Hepatocyte (in vitro differentiated cells): ENCODE measurements around the gene CRB3. TPM values are rescaled to one million over a fixed set of nuclear protein-coding genes. Genes with fewer than 3 reads are reported as not detected.

Experiments used
- DNase-seq: peaks from one replicate; pipeline ENCODE4 v3.0.0-alpha.2; 2016; ENCODE audit warnings: low spot score
- H2AFZ ChIP-seq: fragments of 200-600 bp; sonication (generic); 2 replicates; pipeline ENCODE4 v1.6.0; 2016; ENCODE audit warnings: antibody characterized with exemption, mild to moderate bottlenecking
- H3K27ac ChIP-seq: fragments of 200-600 bp; sonication (generic); 2 replicates; pipeline ENCODE4 v1.5.1; 2016; ENCODE audit warnings: mild to moderate bottlenecking
- H3K27me3 ChIP-seq: fragments of 200-600 bp; sonication (generic); 2 replicates; pipeline ENCODE4 v1.6.1; 2016
- H3K36me3 ChIP-seq: fragments of 200-600 bp; sonication (generic); replicated peaks from 2 replicates; pipeline ENCODE4 v1.5.1; 2016; ENCODE audit warnings: low read depth; ENCODE audit not compliant: insufficient read depth
- H3K4me1 ChIP-seq: fragments of 200-600 bp; sonication (generic); 2 replicates; pipeline ENCODE4 v1.5.1; 2016; ENCODE audit warnings: mild to moderate bottlenecking, moderate library complexity; ENCODE audit not compliant: insufficient read depth
- H3K4me2 ChIP-seq: fragments of 200-600 bp; sonication (generic); 2 replicates; pipeline ENCODE4 v1.6.0; 2016
- H3K4me3 ChIP-seq: fragments of 200-600 bp; sonication (generic); 2 replicates; pipeline ENCODE4 v1.5.1; 2016; ENCODE audit warnings: mild to moderate bottlenecking
- H3K79me2 ChIP-seq: fragments of 200-600 bp; sonication (generic); 2 replicates; pipeline ENCODE4 v1.6.0; 2017; ENCODE audit warnings: mild to moderate bottlenecking
- H3K9me2 ChIP-seq: fragments of 200-600 bp; sonication (generic); replicated peaks from 2 replicates; pipeline ENCODE4 v1.6.0; 2017; ENCODE audit warnings: mild to moderate bottlenecking; ENCODE audit not compliant: insufficient read depth
- H3K9me3 ChIP-seq: fragments of 200-600 bp; sonication (generic); 2 replicates; pipeline ENCODE4 v1.5.1; 2016; ENCODE audit warnings: low read depth, mild to moderate bottlenecking
- H4K20me1 ChIP-seq: fragments of 200-600 bp; sonication (generic); 2 replicates; pipeline ENCODE4 v1.6.0; 2016; ENCODE audit warnings: mild to moderate bottlenecking; ENCODE audit not compliant: insufficient read depth, poor library complexity, severe bottlenecking
- CTCF ChIP-seq: fragments of 200-600 bp; sonication (generic); IDR thresholded peaks from 2 replicates; pipeline ENCODE4 v1.5.1; 2016; ENCODE audit warnings: antibody characterized with exemption, mild to moderate bottlenecking; ENCODE audit not compliant: poor library complexity
- EZH2 ChIP-seq: fragments of 200-600 bp; sonication (generic); IDR thresholded peaks from 2 replicates; pipeline ENCODE4 v1.6.1; 2016; ENCODE audit warnings: antibody characterized with exemption, mild to moderate bottlenecking, borderline replicate concordance
- EZH2phosphoT487 ChIP-seq: fragments of 200-600 bp; sonication (generic); IDR thresholded peaks from one replicate; pipeline ENCODE4 v1.6.1; 2018; ENCODE audit warnings: antibody characterized with exemption, mild to moderate bottlenecking, low read depth, moderate library complexity; ENCODE audit not compliant: unreplicated experiment, severe bottlenecking
- WGBS: methylation state at CpG from one replicate; pipeline ENCODE4 v1.1.6; 2016; ENCODE audit warnings: low lambda C conversion rate; ENCODE audit errors: missing lambda C conversion rate; 5-methylcytosine and 5-hydroxymethylcytosine counted together
- polyA plus RNA-seq: library from polyadenylated mRNA; unstranded; fragments of >200 nt; fragmentation: Nextera tagmentation; extraction: Ambion mirVana; gene quantifications from 2 replicates; pipeline ENCODE4 v1.2.1, GENCODE V29; 2016
- total RNA-seq: library from RNA; depleted of rRNA; stranded (reverse); fragments of >200 nt; gene quantifications from 2 replicates; pipeline ENCODE4 v1.2.3, GENCODE V29; 2014

CRB3 gene
- total and polyA plus RNA-seq, 2 experiments from 2014 or later = 42.5 to 71.4 TPM

- Histone ChIP-seq H3K9me3 (no peaks in the 10 kb centered on the region), H3K27me3 (no peaks in the 10 kb centered on the region), H3K9me2 (no peaks in the 10 kb centered on the region), H3K4me1 (no peaks in the 10 kb centered on the region), H2AFZ (no peak overlapping the region), H3K4me2 (no peak overlapping the region), H3K4me3 (no peak overlapping the region), H3K27ac (no peak overlapping the region), H4K20me1 (no peaks in the 10 kb centered on the region), H3K79me2 (no peaks in the 10 kb centered on the region), H3K36me3 (no peaks in the 10 kb centered on the region)
- TF ChIP-seq EZH2phosphoT487 = no peak
- TF ChIP-seq CTCF = no peak
- TF ChIP-seq EZH2 = no peak
- WGBS = 89% methylated on average over 4 of the region's 4 CpGs
- DNase-seq = no peak
These were observed 24.3 kb upstream of the CRB3 start for GRCh38 chr19:6439743-6440142.

- no peaks in the 10 kb centered on the region for H3K4me1 ChIP-seq
- no peak overlapping the region for H2AFZ ChIP-seq
- no peaks in the 10 kb centered on the region for H3K27me3 ChIP-seq
- H3K9me2 ChIP-seq = no peaks in the 10 kb centered on the region
- no peaks in the 10 kb centered on the region for H3K79me2 ChIP-seq
- TF ChIP-seq EZH2 (no peak), CTCF (no peak), EZH2phosphoT487 (no peak)
- no peak overlapping the region for H3K4me3 ChIP-seq
- 93% methylated on average over 3 of the region's 3 CpGs for WGBS
- DNase-seq = no peak
- H4K20me1 ChIP-seq = no peaks in the 10 kb centered on the region
- no peaks in the 10 kb centered on the region for H3K9me3 ChIP-seq
- H3K4me2 ChIP-seq = no peak overlapping the region
- H3K36me3 ChIP-seq = no peaks in the 10 kb centered on the region
- no peak overlapping the region for H3K27ac ChIP-seq
These were observed 23.2 kb upstream of the CRB3 start for GRCh38 chr19:6440905-6441304.

GRCh38 chr19:6442087-6442688 is 21.9 kb upstream of the CRB3 start:
- Histone ChIP-seq H3K36me3 (no peaks in the 10 kb centered on the region), H3K9me3 (no peaks in the 10 kb centered on the region), H3K4me2 (no peak overlapping the region), H3K9me2 (no peaks in the 10 kb centered on the region), H3K27ac (no peak overlapping the region), H4K20me1 (no peaks in the 10 kb centered on the region), H3K4me1 (no peaks in the 10 kb centered on the region), H3K79me2 (no peaks in the 10 kb centered on the region), H2AFZ (no peak overlapping the region), H3K4me3 (no peak overlapping the region), H3K27me3 (no peaks in the 10 kb centered on the region)
- DNase-seq = no peak
- TF ChIP-seq CTCF (no peak), EZH2phosphoT487 (no peak), EZH2 (no peak)
- 90% methylated on average over 12 of the region's 13 CpGs for WGBS
